ENCODE results near the gene SPAG4. TPM values are rescaled to one million over a fixed set of nuclear protein-coding genes. Genes with fewer than 3 reads are reported as not detected.

The SPAG4 gene
- total RNA-seq, 1 experiment from 2014 or later, result 0.67 TPM

DNA sequence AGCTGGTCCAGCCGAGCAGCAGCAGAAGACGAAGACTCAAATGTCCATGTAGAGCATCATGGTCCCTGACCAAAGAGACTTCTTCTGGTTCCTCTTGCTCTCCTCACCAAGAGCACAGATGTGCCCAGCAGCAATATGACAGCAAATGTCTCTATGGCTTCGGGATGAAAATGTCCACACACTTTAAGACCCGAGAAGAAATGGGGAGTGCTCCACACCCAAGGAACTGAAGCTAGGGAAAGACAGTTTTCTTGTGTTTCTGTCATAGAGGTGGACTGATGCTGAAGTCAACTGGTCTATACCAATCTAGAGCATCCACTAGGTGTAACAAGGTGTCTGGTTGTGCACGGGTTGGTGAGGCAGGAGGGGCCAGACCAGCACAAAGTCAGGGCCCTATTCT is 53.6 kb downstream of the SPAG4 start:
- Histone ChIP-seq H3K4me1 (ENCODE audit: insufficient read depth, low read length, poor library complexity, severe bottlenecking) (no peaks in the 10 kb centered on the region), H3K27me3 (replicated peaks; ENCODE audit: insufficient read depth, low read depth, low read length, poor library complexity) (no peaks in the 10 kb centered on the region), H3K9me3 (ENCODE audit: low read depth, low read length, poor library complexity, severe bottlenecking) (no peaks in the 10 kb centered on the region), H3K27ac (ENCODE audit: low read depth, low read length, poor library complexity, severe bottlenecking) (no peak overlapping the region), H3K4me3 (ENCODE audit: low read depth, low read length, poor library complexity, severe bottlenecking) (no peak overlapping the region), H3K36me3 (ENCODE audit: insufficient read depth, low read length, poor library complexity, severe bottlenecking) (peaks cover 11% of the 10 kb centered on the region)
- ChIA-PET POLR2A (ENCODE audit: low non-redundant PET) (no interaction called here), CTCF (interaction anchor here (0.6 kb wide), 1 partner anchor 467 kb away, joined by 3 read pairs; no protein-coding TSS in a partner anchor)
- intact Hi-C loops (cut with micrococcal nuclease; ENCODE audit: unreplicated experiment), result no loop called here
- BruUV-seq (replicated peaks), result no TSS peak
- DNase-seq (ENCODE audit: low spot score), result no peak
- TF ChIP-seq, protein P1, sequence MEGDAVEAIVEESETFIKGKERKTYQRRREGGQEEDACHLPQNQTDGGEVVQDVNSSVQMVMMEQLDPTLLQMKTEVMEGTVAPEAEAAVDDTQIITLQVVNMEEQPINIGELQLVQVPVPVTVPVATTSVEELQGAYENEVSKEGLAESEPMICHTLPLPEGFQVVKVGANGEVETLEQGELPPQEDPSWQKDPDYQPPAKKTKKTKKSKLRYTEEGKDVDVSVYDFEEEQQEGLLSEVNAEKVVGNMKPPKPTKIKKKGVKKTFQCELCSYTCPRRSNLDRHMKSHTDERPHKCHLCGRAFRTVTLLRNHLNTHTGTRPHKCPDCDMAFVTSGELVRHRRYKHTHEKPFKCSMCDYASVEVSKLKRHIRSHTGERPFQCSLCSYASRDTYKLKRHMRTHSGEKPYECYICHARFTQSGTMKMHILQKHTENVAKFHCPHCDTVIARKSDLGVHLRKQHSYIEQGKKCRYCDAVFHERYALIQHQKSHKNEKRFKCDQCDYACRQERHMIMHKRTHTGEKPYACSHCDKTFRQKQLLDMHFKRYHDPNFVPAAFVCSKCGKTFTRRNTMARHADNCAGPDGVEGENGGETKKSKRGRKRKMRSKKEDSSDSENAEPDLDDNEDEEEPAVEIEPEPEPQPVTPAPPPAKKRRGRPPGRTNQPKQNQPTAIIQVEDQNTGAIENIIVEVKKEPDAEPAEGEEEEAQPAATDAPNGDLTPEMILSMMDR (conservative IDR thresholded peaks at IDR 0.05; ENCODE audit: low read depth, low read length), result no peak
- TF ChIP-seq EZH2 (IDR thresholded peaks at IDR 0.05; ENCODE audit: borderline replicate concordance, low read depth, low read length, poor library complexity, severe bottlenecking), result no peak

DNA sequence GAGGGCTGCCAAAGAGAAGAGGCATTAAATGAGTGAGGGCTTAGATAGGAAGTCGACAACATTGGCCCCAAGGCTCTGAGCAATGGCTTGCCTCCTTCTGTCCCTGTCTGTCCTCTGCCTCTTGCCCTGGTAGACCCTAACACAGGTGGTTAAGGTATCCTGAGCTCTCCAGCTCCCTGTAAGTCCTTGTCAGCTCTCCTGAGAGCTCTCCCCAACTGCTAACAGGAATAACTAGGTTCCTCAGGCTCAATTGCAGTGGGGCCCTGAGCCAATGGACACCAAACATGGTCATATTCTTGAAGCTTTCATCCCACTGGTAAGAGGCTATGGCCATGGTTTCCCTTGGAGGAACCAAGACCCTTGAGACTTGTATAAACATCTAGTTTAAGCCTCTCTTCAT is 54.1 kb downstream of the SPAG4 start:
- Histone ChIP-seq H3K4me1 (ENCODE audit: insufficient read depth, low read length, poor library complexity, severe bottlenecking) (no peaks in the 10 kb centered on the region), H3K27ac (ENCODE audit: low read depth, low read length, poor library complexity, severe bottlenecking) (no peak overlapping the region), H3K9me3 (ENCODE audit: low read depth, low read length, poor library complexity, severe bottlenecking) (no peaks in the 10 kb centered on the region), H3K4me3 (ENCODE audit: low read depth, low read length, poor library complexity, severe bottlenecking) (no peak overlapping the region), H3K36me3 (ENCODE audit: insufficient read depth, low read length, poor library complexity, severe bottlenecking) (peaks cover 11% of the 10 kb centered on the region), H3K27me3 (replicated peaks; ENCODE audit: insufficient read depth, low read depth, low read length, poor library complexity) (no peaks in the 10 kb centered on the region)
- BruUV-seq (replicated peaks), result no TSS peak
- TF ChIP-seq EZH2 (IDR thresholded peaks at IDR 0.05; ENCODE audit: borderline replicate concordance, low read depth, low read length, poor library complexity, severe bottlenecking), result no peak
- TF ChIP-seq, protein P1 (conservative IDR thresholded peaks at IDR 0.05; ENCODE audit: low read depth, low read length), result no peak
- DNase-seq (ENCODE audit: low spot score), result no peak
- ChIA-PET POLR2A (ENCODE audit: low non-redundant PET) (no interaction called here), CTCF (no interaction called here)
- intact Hi-C loops (cut with micrococcal nuclease; ENCODE audit: unreplicated experiment), result no loop called here

Other genes with a start within 250 kb of the SPAG4 start
- 64.6 and 71.1 TPM in 2 replicates for gene UQCC1, start 203.9 kb upstream of the SPAG4 start, total RNA-seq (2021)
- not detected in 2 replicates for gene GDF5, start 177.6 kb upstream of the SPAG4 start, total RNA-seq (2021)
- gene CEP250, start 160.2 kb upstream of the SPAG4 start, total RNA-seq (2021), result 56.6 and 59.0 TPM in 2 replicates
- not detected in 2 replicates for gene C20orf173, start 86.2 kb upstream of the SPAG4 start, total RNA-seq (2021)
- 256 and 258 TPM in 2 replicates for gene ERGIC3, start 73.8 kb upstream of the SPAG4 start, total RNA-seq (2021)
- gene CPNE1, start 49.1 kb downstream of the SPAG4 start, total RNA-seq (2021), result 273 TPM in 2 replicates
- gene RBM12, start 49.1 kb downstream of the SPAG4 start, total RNA-seq (2021), result 114 and 124 TPM in 2 replicates
- gene NFS1, start 83.5 kb downstream of the SPAG4 start, total RNA-seq (2021), result 22.2 and 23.2 TPM in 2 replicates
- 134 and 153 TPM in 2 replicates for gene ROMO1, start 83.6 kb downstream of the SPAG4 start, total RNA-seq (2021)
- 316 and 329 TPM in 2 replicates for gene RBM39, start 126.4 kb downstream of the SPAG4 start, total RNA-seq (2021)
- 43.0 and 49.6 TPM in 2 replicates for gene PHF20, start 156.2 kb downstream of the SPAG4 start, total RNA-seq (2021)